H9 (cell line): ENCODE data around the gene FANCG. TPM values are rescaled to one million over a fixed set of nuclear protein-coding genes. Genes with fewer than 3 reads are reported as not detected.

Source experiments
- DNase-seq: peaks from one replicate; pipeline ENCODE4 v3.0.0-alpha.2; 2017
- H2AFZ ChIP-seq: one replicate; pipeline ENCODE4 v1.6.1; 2013; ENCODE audit warnings: mild to moderate bottlenecking, low read length, control low read depth, moderate library complexity
- H2AK5ac ChIP-seq: 2 replicates; pipeline ENCODE4 v1.6.1; 2013; ENCODE audit warnings: low read length, control low read depth, mixed read lengths; ENCODE audit not compliant: insufficient read length
- H2BK120ac ChIP-seq: one replicate; pipeline ENCODE4 v1.6.1; 2013; ENCODE audit warnings: low read depth, mild to moderate bottlenecking, low read length, control low read depth, inconsistent platforms; ENCODE audit not compliant: poor library complexity, severe bottlenecking
- H2BK12ac ChIP-seq: 2 replicates; pipeline ENCODE4 v1.6.1; 2013; ENCODE audit warnings: low read length, control low read depth, mixed read lengths, low read depth; ENCODE audit not compliant: insufficient read length
- H2BK15ac ChIP-seq: 2 replicates; pipeline ENCODE4 v1.6.1; 2013; ENCODE audit warnings: low read depth, low read length, control low read depth
- H2BK20ac ChIP-seq: one replicate; pipeline ENCODE4 v1.6.1; 2013; ENCODE audit warnings: low read depth, mild to moderate bottlenecking, low read length, control low read depth, inconsistent platforms; ENCODE audit not compliant: poor library complexity, severe bottlenecking
- H2BK5ac ChIP-seq: 2 replicates; pipeline ENCODE4 v1.6.1; 2013; ENCODE audit warnings: low read length, control low read depth, mixed read lengths; ENCODE audit not compliant: insufficient read length
- H3K14ac ChIP-seq: 2 replicates; pipeline ENCODE4 v1.6.1; 2013; ENCODE audit warnings: low read length, control low read depth; ENCODE audit not compliant: insufficient read depth
- H3K18ac ChIP-seq: 2 replicates; pipeline ENCODE4 v1.6.1; 2013; ENCODE audit warnings: low read depth, mild to moderate bottlenecking, mixed read lengths, low read length, control low read depth; ENCODE audit not compliant: insufficient read length
- H3K23ac ChIP-seq: 2 replicates; pipeline ENCODE4 v1.6.1; 2013; ENCODE audit warnings: low read length, control low read depth, mixed read lengths, low read depth; ENCODE audit not compliant: insufficient read length
- H3K23me2 ChIP-seq: 2 replicates; pipeline ENCODE4 v1.6.1; 2013; ENCODE audit warnings: low read depth, mild to moderate bottlenecking, mixed read lengths, low read length, control low read depth; ENCODE audit not compliant: insufficient read length, poor library complexity, severe bottlenecking
- H3K27ac ChIP-seq: 2 replicates; pipeline ENCODE4 v1.5.1; 2013; ENCODE audit warnings: low read length, control low read depth, mixed read lengths, low read depth; ENCODE audit not compliant: insufficient read length
- H3K27me3 ChIP-seq: 2 replicates; pipeline ENCODE4 v1.6.1; 2013; ENCODE audit warnings: low read length, control low read depth, inconsistent platforms; ENCODE audit not compliant: insufficient read depth
- H3K4ac ChIP-seq: 2 replicates; pipeline ENCODE4 v1.6.1; 2013; ENCODE audit warnings: low read depth, mild to moderate bottlenecking, control low read depth, inconsistent platforms, low read length, moderate library complexity
- H3K4me1 ChIP-seq: 2 replicates; pipeline ENCODE4 v1.6.1; 2013; ENCODE audit warnings: low read length, control low read depth, inconsistent platforms; ENCODE audit not compliant: insufficient read depth
- H3K4me2 ChIP-seq: 2 replicates; pipeline ENCODE4 v1.6.1; 2013; ENCODE audit warnings: low read length, control low read depth, mixed read lengths; ENCODE audit not compliant: insufficient read length, insufficient read depth
- H3K56ac ChIP-seq: 2 replicates; pipeline ENCODE4 v1.6.1; 2013; ENCODE audit warnings: low read depth, mild to moderate bottlenecking, mixed read lengths, low read length, control low read depth; ENCODE audit not compliant: insufficient read length
- H3K79me1 ChIP-seq: 2 replicates; pipeline ENCODE4 v1.6.1; 2013; ENCODE audit warnings: low read depth, mild to moderate bottlenecking, moderate library complexity, low read length, control low read depth, inconsistent platforms; ENCODE audit not compliant: insufficient read depth, poor library complexity, severe bottlenecking
- H3K79me2 ChIP-seq: 2 replicates; pipeline ENCODE4 v1.6.1; 2013; ENCODE audit warnings: low read length, control low read depth, inconsistent platforms; ENCODE audit not compliant: insufficient read depth
- H3K9ac ChIP-seq: 2 replicates; pipeline ENCODE4 v1.6.1; 2013; ENCODE audit warnings: low read length, control low read depth, mixed read lengths; ENCODE audit not compliant: insufficient read length; ENCODE audit errors: extremely low read depth
- H3K9me3 ChIP-seq: one replicate; pipeline ENCODE4 v1.6.1; 2013; ENCODE audit warnings: low read depth, low read length, inconsistent platforms; ENCODE audit not compliant: control insufficient read depth
- H3T11ph ChIP-seq: one replicate; pipeline ENCODE4 v1.6.1; 2013; ENCODE audit warnings: mild to moderate bottlenecking, low read length, control low read depth, inconsistent platforms
- H4K20me1 ChIP-seq: one replicate; pipeline ENCODE4 v1.6.1; 2013; ENCODE audit not compliant: control insufficient read depth, insufficient read length, insufficient read depth
- H4K5ac ChIP-seq: 2 replicates; pipeline ENCODE4 v1.6.1; 2013; ENCODE audit warnings: low read depth, mild to moderate bottlenecking, mixed read lengths, low read length, control low read depth; ENCODE audit not compliant: insufficient read length
- H4K8ac ChIP-seq: replicated peaks from 2 replicates; pipeline ENCODE4 v1.6.1; 2013; ENCODE audit warnings: low read length, control low read depth, mixed read lengths, low read depth; ENCODE audit not compliant: insufficient read length
- H4K91ac ChIP-seq: 2 replicates; pipeline ENCODE4 v1.6.1; 2013; ENCODE audit warnings: low read depth, mild to moderate bottlenecking, moderate library complexity, mixed read lengths, low read length, control low read depth; ENCODE audit not compliant: insufficient read length
- H3K27ac Mint-ChIP-seq, 3 experiments: 2 replicates in 2 of 3; 3 replicates in 1 of 3; pipeline ENCODE4 v1.8.0; 2020 to 2021; ENCODE audit warnings: mixed read lengths in 3 of 3, mild to moderate bottlenecking in 1 of 3, moderate library complexity in 1 of 3
- H3K27me3 Mint-ChIP-seq: 2 replicates; pipeline ENCODE4 v1.8.0; 2021; ENCODE audit warnings: low read depth, mild to moderate bottlenecking, moderate library complexity, mixed read lengths
- H3K36me3 Mint-ChIP-seq, 3 experiments: 2 replicates in 2 of 3; 3 replicates in 1 of 3; pipeline ENCODE4 v1.8.0; 2020 to 2021; ENCODE audit warnings: low read depth in 3 of 3, mixed read lengths in 3 of 3; ENCODE audit not compliant: insufficient read depth in 1 of 3
- H3K4me1 Mint-ChIP-seq, 2 experiments: 2 replicates each; pipeline ENCODE4 v1.8.0; 2020; ENCODE audit warnings: mixed read lengths in 2 of 2
- H3K4me3 Mint-ChIP-seq, 2 experiments: 2 replicates in 1 of 2; 3 replicates in 1 of 2; pipeline ENCODE4 v1.8.0; 2020 to 2021; ENCODE audit warnings: mild to moderate bottlenecking in 2 of 2, mixed read lengths in 2 of 2, moderate library complexity in 1 of 2
- H3K9me3 Mint-ChIP-seq, 2 experiments: 2 replicates in 1 of 2; 3 replicates in 1 of 2; pipeline ENCODE4 v1.8.0; 2020; ENCODE audit warnings: mild to moderate bottlenecking in 2 of 2, mixed read lengths in 2 of 2, moderate library complexity in 1 of 2
- WGBS: extraction: QIAGEN DNeasy Blood & Tissue Kit; methylation state at CpG from one replicate; pipeline ENCODE4 v1.1.7; 2013; ENCODE audit warnings: missing lambda C conversion rate, low lambda C conversion rate, mixed read lengths; ENCODE audit not compliant: insufficient read length; ENCODE audit errors: extremely low coverage; 5-methylcytosine and 5-hydroxymethylcytosine counted together
- total RNA-seq: library from RNA; stranded (reverse); gene quantifications from 2 replicates; pipeline ENCODE4 v1.2.1, GENCODE V29; 2021
- TF ChIP-seq, protein P1 (sequence below): fragments of 200-600 bp; sonication (generic); conservative IDR thresholded peaks from 3 replicates; pipeline ENCODE4 v1.8.0; 2021; ENCODE audit warnings: antibody characterized with exemption, mild to moderate bottlenecking

FANCG gene
- total RNA-seq, 1 experiment from 2014 or later, result 86.9 TPM

DNA sequence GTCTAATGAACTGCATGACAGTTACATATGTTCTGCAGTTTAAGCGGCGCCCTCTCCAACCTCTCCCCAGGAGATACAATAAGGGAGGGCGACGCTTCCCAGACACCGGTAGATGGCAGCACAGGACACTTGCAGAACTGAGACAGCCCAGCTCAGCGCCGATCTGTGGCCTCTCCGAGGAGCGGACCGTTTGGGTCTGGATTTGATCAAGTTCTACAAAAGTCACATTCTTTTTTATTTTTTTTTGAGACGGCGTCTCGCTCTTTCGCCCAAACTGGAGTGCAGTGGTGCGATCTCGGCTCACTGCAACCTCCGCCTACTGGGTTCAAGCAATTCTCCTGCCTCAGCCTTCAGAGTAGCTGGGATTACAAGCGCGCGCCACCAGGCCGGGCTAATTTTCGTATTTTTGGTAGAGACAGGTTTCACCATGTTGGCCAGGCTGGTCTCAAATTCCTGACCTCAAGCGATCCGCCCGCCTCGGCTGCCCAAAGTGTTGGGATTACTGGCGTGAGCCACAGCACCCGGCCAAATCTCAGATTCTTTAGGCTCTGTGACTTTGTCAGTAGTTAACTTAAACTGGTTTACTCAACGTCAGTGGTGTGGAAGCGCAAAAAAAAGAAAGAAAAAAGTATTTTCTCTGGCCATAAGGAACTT, 37.3 kb upstream of the FANCG start:
- no peak overlapping the region for H3K23ac ChIP-seq
- no peak overlapping the region for H2AK5ac ChIP-seq
- no peak overlapping the region for H2BK15ac ChIP-seq
- H2BK5ac ChIP-seq, result no peak overlapping the region
- no peak overlapping the region for H4K5ac ChIP-seq
- H3K4me1 ChIP-seq, result peaks cover 2% of the 10 kb centered on the region; the same call in 1 of the 2 replicates
- H3K4me1 Mint-ChIP-seq, result peaks cover 31 to 33% of the 10 kb centered on the region in 2 experiments
- no peaks in the 10 kb centered on the region for H4K20me1 ChIP-seq
- no peak overlapping the region for H3K4ac ChIP-seq
- peaks cover 14% of the 10 kb centered on the region for H3K23me2 ChIP-seq
- peak overlapping the region; percentile 96 for H3K4me2 ChIP-seq
- no peak overlapping the region for H4K91ac ChIP-seq
- no peaks in the 10 kb centered on the region for H3K79me1 ChIP-seq
- H3K27ac Mint-ChIP-seq, result peak overlapping the region in 2 of 3 experiments; percentile 83 to 98; a peak in 5 of 7 replicates
- H3K14ac ChIP-seq, result no peak overlapping the region
- H3K4me3 Mint-ChIP-seq, result peak overlapping the region; percentile 87 to 94
- no peaks in the 10 kb centered on the region for H3K9me3 ChIP-seq
- H3K36me3 Mint-ChIP-seq, result no peaks in the 10 kb centered on the region
- no peak overlapping the region for H2BK12ac ChIP-seq
- H4K8ac ChIP-seq, result no peak overlapping the region
- peak overlapping the region; percentile 31 for H3K9ac ChIP-seq
- no peak overlapping the region for H2AFZ ChIP-seq
- H3K9me3 Mint-ChIP-seq, result no peaks in the 10 kb centered on the region
- TF ChIP-seq, protein P1, sequence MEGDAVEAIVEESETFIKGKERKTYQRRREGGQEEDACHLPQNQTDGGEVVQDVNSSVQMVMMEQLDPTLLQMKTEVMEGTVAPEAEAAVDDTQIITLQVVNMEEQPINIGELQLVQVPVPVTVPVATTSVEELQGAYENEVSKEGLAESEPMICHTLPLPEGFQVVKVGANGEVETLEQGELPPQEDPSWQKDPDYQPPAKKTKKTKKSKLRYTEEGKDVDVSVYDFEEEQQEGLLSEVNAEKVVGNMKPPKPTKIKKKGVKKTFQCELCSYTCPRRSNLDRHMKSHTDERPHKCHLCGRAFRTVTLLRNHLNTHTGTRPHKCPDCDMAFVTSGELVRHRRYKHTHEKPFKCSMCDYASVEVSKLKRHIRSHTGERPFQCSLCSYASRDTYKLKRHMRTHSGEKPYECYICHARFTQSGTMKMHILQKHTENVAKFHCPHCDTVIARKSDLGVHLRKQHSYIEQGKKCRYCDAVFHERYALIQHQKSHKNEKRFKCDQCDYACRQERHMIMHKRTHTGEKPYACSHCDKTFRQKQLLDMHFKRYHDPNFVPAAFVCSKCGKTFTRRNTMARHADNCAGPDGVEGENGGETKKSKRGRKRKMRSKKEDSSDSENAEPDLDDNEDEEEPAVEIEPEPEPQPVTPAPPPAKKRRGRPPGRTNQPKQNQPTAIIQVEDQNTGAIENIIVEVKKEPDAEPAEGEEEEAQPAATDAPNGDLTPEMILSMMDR, result peak; percentile 98
- no peak overlapping the region for H2BK20ac ChIP-seq
- H3K27ac ChIP-seq, result no peak overlapping the region
- peak; percentile 93 for DNase-seq
- H3K27me3 ChIP-seq, result no peaks in the 10 kb centered on the region
- H3K79me2 ChIP-seq, result no peaks in the 10 kb centered on the region
- H3K56ac ChIP-seq, result no peak overlapping the region
- no peak overlapping the region for H2BK120ac ChIP-seq
- H3T11ph ChIP-seq, result no peak overlapping the region
- WGBS, result no CpG with 5 or more reads among the region's 30 CpGs
- peak overlapping the region; percentile 6 for H3K18ac ChIP-seq
- 0 out of 2 replicates have a peak, but pooled peaks cover 4% of the 10 kb centered on the region for H3K27me3 Mint-ChIP-seq
